Ovary (tissue), 3 donors: ENCODE measurements around the gene ARHGEF1.

Experiments
- CTCF ChIP-seq, 3 donors: fragments of 450-650 bp in 2 of 3; fragments of 200-600 bp in 1 of 3; IDR thresholded peaks; one replicate each; pipeline versions ENCODE4 v1.5.1 to v1.8.0; 2016 to 2022; ENCODE audit warnings: antibody characterized with exemption in 3 of 3, mild to moderate bottlenecking in 1 of 3
- EP300 ChIP-seq: sonication (generic); formaldehyde crosslinking; IDR thresholded peaks from one replicate; pipeline ENCODE4 v1.6.1; 2017; ENCODE audit warnings: antibody characterized with exemption
- POLR2A ChIP-seq: fragments of 450-650 bp; IDR thresholded peaks from one replicate; pipeline ENCODE4 v1.6.1; 2017; ENCODE audit warnings: antibody characterized with exemption, mild to moderate bottlenecking, moderate library complexity
- donor health status: DM: no; HTN: no; CAD: no.

GRCh38 chr19:41917676-41918075, 34.7 kb downstream of the ARHGEF1 start:
- no peak for TF ChIP-seq CTCF (IDR thresholded peaks at IDR 0.05)
- no peak for TF ChIP-seq POLR2A
- no peak for TF ChIP-seq EP300
